ENCODE results near the gene CCDC6. TPM values are rescaled to one million over a fixed set of nuclear protein-coding genes. Genes with fewer than 3 reads are reported as not detected.

CCDC6 gene
- polyA plus RNA-seq, 2 of the 4 experiments (the other 2 are of a cell fraction), result 21.4 to 43.5 TPM

DNA sequence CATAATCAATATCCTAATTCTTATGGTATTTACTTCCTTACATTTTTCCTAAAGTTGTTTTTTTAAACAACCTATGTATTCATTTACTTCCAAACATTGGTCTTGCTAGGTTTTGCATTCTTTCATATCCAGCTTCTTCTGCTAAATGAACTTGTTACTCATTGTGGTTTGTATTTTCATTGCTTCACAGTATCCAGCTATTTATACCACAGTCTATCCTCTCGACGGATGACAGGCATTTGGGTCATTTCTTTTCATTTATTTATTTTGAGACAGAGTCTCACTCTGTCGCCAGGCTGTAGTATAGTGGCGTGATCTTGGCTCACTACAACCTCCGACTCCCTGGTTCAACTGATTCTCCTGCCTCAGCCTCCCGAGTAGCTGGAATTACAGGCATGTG, 66.8 kb downstream of the CCDC6 start:
- no peak overlapping the region for H3K27ac ChIP-seq
- DNase-seq (ENCODE audit: low read depth in 1 of 2, low spot score in 1 of 2) (no peak), FAIRE-seq (no peak), ATAC-seq (no peak)
- WGBS (ENCODE audit: missing lambda C conversion rate), result 93% methylated on average over 6 of the region's 6 CpGs
- H3K4me2 ChIP-seq, result no peak overlapping the region
- ChIA-PET POLR2A (no interaction called here), CTCF (interaction anchor here (1.2 to 2.0 kb wide), 3 partner anchors 8 to 67 kb away, joined by 3 to 7 read pairs (median 6); partner anchors contain the start of gene CCDC6)
- no peaks in the 10 kb centered on the region for H3K4me1 ChIP-seq
- TF ChIP-seq NR3C1 (IDR thresholded peaks at IDR 0.05) (no peak), FOSL2 (IDR thresholded peaks at IDR 0.05) (no peak), FOSL2 (CRISPR knock-in tag; IDR thresholded peaks at IDR 0.05) (no peak), CEBPB (IDR thresholded peaks at IDR 0.05) (no peak), CHD4 (IDR thresholded peaks at IDR 0.05; ENCODE audit: borderline replicate concordance) (no peak), EHF (CRISPR knock-in tag; IDR thresholded peaks at IDR 0.05) (no peak)
- TF ChIP-seq, protein P1, sequence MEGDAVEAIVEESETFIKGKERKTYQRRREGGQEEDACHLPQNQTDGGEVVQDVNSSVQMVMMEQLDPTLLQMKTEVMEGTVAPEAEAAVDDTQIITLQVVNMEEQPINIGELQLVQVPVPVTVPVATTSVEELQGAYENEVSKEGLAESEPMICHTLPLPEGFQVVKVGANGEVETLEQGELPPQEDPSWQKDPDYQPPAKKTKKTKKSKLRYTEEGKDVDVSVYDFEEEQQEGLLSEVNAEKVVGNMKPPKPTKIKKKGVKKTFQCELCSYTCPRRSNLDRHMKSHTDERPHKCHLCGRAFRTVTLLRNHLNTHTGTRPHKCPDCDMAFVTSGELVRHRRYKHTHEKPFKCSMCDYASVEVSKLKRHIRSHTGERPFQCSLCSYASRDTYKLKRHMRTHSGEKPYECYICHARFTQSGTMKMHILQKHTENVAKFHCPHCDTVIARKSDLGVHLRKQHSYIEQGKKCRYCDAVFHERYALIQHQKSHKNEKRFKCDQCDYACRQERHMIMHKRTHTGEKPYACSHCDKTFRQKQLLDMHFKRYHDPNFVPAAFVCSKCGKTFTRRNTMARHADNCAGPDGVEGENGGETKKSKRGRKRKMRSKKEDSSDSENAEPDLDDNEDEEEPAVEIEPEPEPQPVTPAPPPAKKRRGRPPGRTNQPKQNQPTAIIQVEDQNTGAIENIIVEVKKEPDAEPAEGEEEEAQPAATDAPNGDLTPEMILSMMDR (IDR thresholded peaks at IDR 0.05), result no peak
- TF ChIP-seq, protein P2, sequence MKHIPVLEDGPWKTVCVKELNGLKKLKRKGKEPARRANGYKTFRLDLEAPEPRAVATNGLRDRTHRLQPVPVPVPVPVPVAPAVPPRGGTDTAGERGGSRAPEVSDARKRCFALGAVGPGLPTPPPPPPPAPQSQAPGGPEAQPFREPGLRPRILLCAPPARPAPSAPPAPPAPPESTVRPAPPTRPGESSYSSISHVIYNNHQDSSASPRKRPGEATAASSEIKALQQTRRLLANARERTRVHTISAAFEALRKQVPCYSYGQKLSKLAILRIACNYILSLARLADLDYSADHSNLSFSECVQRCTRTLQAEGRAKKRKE (CRISPR knock-in tag; IDR thresholded peaks at IDR 0.05; ENCODE audit: low read depth), result no peak
- TF ChIP-seq, protein P3, sequence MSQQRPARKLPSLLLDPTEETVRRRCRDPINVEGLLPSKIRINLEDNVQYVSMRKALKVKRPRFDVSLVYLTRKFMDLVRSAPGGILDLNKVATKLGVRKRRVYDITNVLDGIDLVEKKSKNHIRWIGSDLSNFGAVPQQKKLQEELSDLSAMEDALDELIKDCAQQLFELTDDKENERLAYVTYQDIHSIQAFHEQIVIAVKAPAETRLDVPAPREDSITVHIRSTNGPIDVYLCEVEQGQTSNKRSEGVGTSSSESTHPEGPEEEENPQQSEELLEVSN (IDR thresholded peaks at IDR 0.05; ENCODE audit: borderline replicate concordance, low read depth), result no peak
- TF ChIP-seq, protein P4, sequence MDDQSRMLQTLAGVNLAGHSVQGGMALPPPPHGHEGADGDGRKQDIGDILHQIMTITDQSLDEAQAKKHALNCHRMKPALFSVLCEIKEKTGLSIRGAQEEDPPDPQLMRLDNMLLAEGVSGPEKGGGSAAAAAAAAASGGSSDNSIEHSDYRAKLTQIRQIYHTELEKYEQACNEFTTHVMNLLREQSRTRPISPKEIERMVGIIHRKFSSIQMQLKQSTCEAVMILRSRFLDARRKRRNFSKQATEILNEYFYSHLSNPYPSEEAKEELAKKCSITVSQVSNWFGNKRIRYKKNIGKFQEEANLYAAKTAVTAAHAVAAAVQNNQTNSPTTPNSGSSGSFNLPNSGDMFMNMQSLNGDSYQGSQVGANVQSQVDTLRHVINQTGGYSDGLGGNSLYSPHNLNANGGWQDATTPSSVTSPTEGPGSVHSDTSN (IDR thresholded peaks at IDR 0.05), result no peak
- H3K4me3 ChIP-seq, result no peak overlapping the region
- H3K9me3 ChIP-seq, result no peaks in the 10 kb centered on the region

DNA sequence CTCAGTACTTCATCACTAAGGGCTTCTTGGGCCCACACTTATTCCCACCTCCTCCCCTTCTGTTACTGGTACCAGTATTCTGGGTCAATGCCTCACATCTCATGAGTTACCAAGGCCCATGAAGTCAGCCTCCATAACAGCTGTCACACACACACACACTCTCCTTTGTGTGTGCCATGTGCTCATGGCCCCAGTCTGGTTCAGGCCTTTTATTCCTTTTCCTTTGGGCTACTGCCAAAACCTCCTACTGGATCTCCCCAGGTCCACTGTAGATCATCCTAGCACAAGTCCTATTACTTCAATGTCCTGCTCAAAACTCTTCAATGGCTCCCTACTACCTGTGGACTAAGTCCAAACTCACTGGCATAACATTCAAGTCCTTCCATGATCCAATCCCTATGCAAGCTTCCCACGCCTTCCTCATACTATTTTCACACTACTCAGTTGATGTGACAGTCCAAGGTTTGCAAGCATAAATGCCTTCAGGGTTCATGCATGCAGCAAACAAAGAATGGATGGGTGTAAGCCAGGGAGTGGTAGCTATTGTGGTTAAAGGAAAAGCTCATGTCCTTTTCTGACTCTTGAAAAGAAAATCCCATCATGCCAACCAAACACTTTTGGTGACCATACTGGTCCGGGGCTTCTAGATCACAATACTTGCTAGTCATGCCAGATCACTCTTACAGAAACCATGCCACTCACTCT, 68.1 kb downstream of the CCDC6 start:
- ATAC-seq (no peak), FAIRE-seq (no peak), DNase-seq (ENCODE audit: low read depth in 1 of 2, low spot score in 1 of 2) (no peak)
- no peak overlapping the region for H3K27ac ChIP-seq
- ChIA-PET POLR2A (no interaction called here), CTCF (interaction anchor here (0.6 to 2.0 kb wide), 4 partner anchors 8 to 426 kb away, joined by 3 to 7 read pairs (median 4); partner anchors contain the start of gene CCDC6)
- no peaks in the 10 kb centered on the region for H3K9me3 ChIP-seq
- H3K4me1 ChIP-seq, result no peaks in the 10 kb centered on the region
- no peak overlapping the region for H3K4me2 ChIP-seq
- H3K4me3 ChIP-seq, result no peak overlapping the region
- no peak for TF ChIP-seq HOXB5 (CRISPR knock-in tag; IDR thresholded peaks at IDR 0.05)
- no peak for TF ChIP-seq TP53 (CRISPR knock-in tag; IDR thresholded peaks at IDR 0.05)
- TF ChIP-seq MYC (IDR thresholded peaks at IDR 0.05; ENCODE audit: borderline replicate concordance, low read length), result no peak
- TF ChIP-seq, protein P5, sequence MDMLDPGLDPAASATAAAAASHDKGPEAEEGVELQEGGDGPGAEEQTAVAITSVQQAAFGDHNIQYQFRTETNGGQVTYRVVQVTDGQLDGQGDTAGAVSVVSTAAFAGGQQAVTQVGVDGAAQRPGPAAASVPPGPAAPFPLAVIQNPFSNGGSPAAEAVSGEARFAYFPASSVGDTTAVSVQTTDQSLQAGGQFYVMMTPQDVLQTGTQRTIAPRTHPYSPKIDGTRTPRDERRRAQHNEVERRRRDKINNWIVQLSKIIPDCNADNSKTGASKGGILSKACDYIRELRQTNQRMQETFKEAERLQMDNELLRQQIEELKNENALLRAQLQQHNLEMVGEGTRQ (IDR thresholded peaks at IDR 0.05), result no peak
- no peak for TF ChIP-seq FOSL2 (IDR thresholded peaks at IDR 0.05)
- no peak for TF ChIP-seq FOSL2 (CRISPR knock-in tag; IDR thresholded peaks at IDR 0.05)
- TF ChIP-seq, protein P3 (IDR thresholded peaks at IDR 0.05; ENCODE audit: borderline replicate concordance, low read depth), result no peak
- TF ChIP-seq JUNB (IDR thresholded peaks at IDR 0.05), result no peak
- no peak for TF ChIP-seq CBX2 (IDR thresholded peaks at IDR 0.05; ENCODE audit: borderline replicate concordance, low read depth)
- TF ChIP-seq, protein P6, sequence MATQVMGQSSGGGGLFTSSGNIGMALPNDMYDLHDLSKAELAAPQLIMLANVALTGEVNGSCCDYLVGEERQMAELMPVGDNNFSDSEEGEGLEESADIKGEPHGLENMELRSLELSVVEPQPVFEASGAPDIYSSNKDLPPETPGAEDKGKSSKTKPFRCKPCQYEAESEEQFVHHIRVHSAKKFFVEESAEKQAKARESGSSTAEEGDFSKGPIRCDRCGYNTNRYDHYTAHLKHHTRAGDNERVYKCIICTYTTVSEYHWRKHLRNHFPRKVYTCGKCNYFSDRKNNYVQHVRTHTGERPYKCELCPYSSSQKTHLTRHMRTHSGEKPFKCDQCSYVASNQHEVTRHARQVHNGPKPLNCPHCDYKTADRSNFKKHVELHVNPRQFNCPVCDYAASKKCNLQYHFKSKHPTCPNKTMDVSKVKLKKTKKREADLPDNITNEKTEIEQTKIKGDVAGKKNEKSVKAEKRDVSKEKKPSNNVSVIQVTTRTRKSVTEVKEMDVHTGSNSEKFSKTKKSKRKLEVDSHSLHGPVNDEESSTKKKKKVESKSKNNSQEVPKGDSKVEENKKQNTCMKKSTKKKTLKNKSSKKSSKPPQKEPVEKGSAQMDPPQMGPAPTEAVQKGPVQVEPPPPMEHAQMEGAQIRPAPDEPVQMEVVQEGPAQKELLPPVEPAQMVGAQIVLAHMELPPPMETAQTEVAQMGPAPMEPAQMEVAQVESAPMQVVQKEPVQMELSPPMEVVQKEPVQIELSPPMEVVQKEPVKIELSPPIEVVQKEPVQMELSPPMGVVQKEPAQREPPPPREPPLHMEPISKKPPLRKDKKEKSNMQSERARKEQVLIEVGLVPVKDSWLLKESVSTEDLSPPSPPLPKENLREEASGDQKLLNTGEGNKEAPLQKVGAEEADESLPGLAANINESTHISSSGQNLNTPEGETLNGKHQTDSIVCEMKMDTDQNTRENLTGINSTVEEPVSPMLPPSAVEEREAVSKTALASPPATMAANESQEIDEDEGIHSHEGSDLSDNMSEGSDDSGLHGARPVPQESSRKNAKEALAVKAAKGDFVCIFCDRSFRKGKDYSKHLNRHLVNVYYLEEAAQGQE (IDR thresholded peaks at IDR 0.05), result no peak
- TF ChIP-seq EHMT2 (IDR thresholded peaks at IDR 0.05; ENCODE audit: low read depth), result no peak
- no peak for TF ChIP-seq MAFK (IDR thresholded peaks at IDR 0.05; ENCODE audit: partially characterized antibody)
- no peak for TF ChIP-seq RARB (CRISPR knock-in tag; IDR thresholded peaks at IDR 0.05)
- no peak for TF ChIP-seq EP300 (IDR thresholded peaks at IDR 0.05)
- TF ChIP-seq ZC3H11A (IDR thresholded peaks at IDR 0.05), result no peak
- WGBS (ENCODE audit: missing lambda C conversion rate), result 98% methylated on average over 2 of the region's 2 CpGs

Measured in A549 (cell line).